AG10803 (cell line): ENCODE measurements around the gene SNRNP70.
A peak's percentile ranks its signal among the peaks of the same experiment; 100 is the strongest.
"Not testable (repeated sequence)": the region's sequence is repeated elsewhere in the genome, so short reads cannot be mapped to it uniquely, and the experiment has no call there.

Experiments
- DNase-seq: peaks from one replicate; pipeline ENCODE4 v3.0.0; 2010; ENCODE audit warnings: low read depth
- H3K4me3 ChIP-seq: 2 replicates; pipeline ENCODE4 v1.5.1; 2011; ENCODE audit warnings: mild to moderate bottlenecking, low read length, control low read depth
- TF ChIP-seq, protein P1 (sequence below): conservative IDR thresholded peaks from 2 replicates; pipeline ENCODE4 v1.5.1; 2011; ENCODE audit warnings: mild to moderate bottlenecking, low read length, control low read depth, inconsistent platforms

Gene SNRNP70

GRCh38 chr19:49120868-49121267 is 35.6 kb downstream of the SNRNP70 start:
- no peak for DNase-seq
- H3K4me3 ChIP-seq = no peak overlapping the region
- TF ChIP-seq, protein P1, sequence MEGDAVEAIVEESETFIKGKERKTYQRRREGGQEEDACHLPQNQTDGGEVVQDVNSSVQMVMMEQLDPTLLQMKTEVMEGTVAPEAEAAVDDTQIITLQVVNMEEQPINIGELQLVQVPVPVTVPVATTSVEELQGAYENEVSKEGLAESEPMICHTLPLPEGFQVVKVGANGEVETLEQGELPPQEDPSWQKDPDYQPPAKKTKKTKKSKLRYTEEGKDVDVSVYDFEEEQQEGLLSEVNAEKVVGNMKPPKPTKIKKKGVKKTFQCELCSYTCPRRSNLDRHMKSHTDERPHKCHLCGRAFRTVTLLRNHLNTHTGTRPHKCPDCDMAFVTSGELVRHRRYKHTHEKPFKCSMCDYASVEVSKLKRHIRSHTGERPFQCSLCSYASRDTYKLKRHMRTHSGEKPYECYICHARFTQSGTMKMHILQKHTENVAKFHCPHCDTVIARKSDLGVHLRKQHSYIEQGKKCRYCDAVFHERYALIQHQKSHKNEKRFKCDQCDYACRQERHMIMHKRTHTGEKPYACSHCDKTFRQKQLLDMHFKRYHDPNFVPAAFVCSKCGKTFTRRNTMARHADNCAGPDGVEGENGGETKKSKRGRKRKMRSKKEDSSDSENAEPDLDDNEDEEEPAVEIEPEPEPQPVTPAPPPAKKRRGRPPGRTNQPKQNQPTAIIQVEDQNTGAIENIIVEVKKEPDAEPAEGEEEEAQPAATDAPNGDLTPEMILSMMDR = no peak

DNA sequence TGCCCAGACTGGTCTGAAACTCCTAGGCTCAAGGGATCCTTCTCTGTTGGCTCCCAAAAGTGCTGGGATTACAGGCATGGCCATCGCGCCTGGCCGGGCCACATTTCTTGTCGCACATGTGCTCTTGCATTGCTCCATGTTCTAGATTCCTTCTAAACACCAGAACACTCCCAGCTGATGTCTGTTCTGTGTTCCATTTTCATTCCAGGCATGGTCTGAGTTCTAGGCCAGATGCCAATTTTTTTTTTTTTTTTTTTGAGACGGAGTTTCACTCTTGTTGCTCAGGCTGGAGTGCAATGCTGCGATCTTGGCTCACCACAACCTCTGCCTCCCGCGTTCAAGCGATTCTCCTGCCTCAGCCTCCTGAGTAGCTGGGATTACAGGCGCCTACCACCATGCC is 36.6 kb downstream of the SNRNP70 start:
- not testable (repeated sequence) for H3K4me3 ChIP-seq
- DNase-seq = peak; percentile 27

- DNase-seq, H3K4me3 ChIP-seq: not testable (repeated sequence)
Observed at GRCh38 chr19:49123285-49123684, 38.0 kb downstream of the SNRNP70 start.

DNA sequence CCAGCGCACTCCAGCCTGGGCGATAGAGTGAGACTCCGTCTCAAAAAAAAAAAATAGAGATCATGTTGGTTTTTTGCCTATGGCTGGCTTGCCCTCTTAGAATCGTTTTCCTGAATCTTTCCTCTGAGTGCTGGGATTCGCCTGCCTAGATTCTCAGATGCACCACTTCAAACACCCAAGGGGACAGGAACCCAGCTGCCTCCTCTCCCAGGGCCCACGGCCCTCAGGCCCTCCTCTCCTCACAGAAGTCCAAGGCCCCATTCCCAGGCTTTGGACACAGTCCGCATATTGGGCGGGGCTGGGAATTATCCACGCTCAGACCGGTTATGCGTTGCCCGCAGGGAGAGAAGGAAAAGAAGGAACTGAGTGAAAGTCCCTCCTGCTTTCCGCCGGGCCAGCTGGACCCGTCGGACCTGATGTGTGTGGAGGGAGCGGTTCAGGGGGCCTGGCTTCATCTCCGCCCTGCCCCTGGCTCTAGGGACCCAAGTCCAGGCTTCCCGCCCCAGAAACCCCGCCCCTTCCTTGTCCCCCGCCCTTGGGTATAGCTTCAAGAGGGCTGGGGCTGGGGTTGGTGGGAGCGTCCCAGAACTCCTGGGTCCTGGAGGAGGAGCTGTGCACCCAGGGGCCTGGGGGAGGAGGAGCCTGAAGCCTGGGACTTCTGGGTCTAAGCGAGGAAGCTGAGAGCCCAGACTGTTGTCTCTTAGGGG is 39.9 kb downstream of the SNRNP70 start:
- H3K4me3 ChIP-seq = no peak overlapping the region
- TF ChIP-seq, protein P1 = no peak
- no peak for DNase-seq

- no peak overlapping the region for H3K4me3 ChIP-seq
- DNase-seq = no peak
- TF ChIP-seq, protein P1 = no peak
Observed at GRCh38 chr19:49126575-49126974, 41.3 kb downstream of the SNRNP70 start.

- DNase-seq, H3K4me3 ChIP-seq: not testable (repeated sequence)
Observed at GRCh38 chr19:49127225-49127624, 42.0 kb downstream of the SNRNP70 start.

GRCh38 chr19:49127674-49128544 is 42.7 kb downstream of the SNRNP70 start:
- peak overlapping the region; percentile 57 for H3K4me3 ChIP-seq
- DNase-seq = peak; percentile 96
- TF ChIP-seq, protein P1 = no peak; the same call in 1 of the 2 replicates

GRCh38 chr19:49128545-49129237 is 43.4 kb downstream of the SNRNP70 start:
- DNase-seq = no peak
- TF ChIP-seq, protein P1 = no peak
- no peak overlapping the region for H3K4me3 ChIP-seq
